ENCODE results near the gene RPL23.
"Not testable (repeated sequence)": the region's sequence is repeated elsewhere in the genome, so short reads cannot be mapped to it uniquely, and the experiment has no call there.

RPL23 gene

GRCh38 chr17:38867179-38867967 lies 13.9 kb upstream of the RPL23 start:
- peak; percentile 72 for DNase-seq (ENCODE audit: low read depth)

- no peak for DNase-seq (ENCODE audit: low read depth)
Measured at GRCh38 chr17:38864636-38865398, 11.3 kb upstream of the RPL23 start.

DNA sequence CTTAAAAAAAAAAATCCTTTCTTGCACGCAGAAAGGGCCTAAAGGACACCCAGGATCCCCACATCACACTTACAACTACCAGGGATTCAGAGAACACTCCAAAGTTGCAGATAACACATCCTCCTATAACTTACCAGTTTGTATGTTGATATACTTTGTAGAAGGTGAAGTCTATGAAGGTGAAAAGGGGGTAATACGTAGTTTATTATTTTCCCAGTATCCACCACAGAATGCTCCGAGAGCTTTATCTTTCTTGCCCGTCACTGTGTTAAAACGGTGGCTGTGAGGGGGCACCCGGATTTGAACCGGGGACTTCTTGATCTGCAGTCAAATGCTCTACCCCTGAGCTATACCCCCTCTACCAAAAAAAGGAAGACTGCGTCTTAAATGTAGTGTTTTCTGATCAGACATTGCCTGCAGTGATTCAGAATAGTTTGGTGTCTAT lies 7.9 kb upstream of the RPL23 start:
- no peak for DNase-seq (ENCODE audit: low read depth)

DNA sequence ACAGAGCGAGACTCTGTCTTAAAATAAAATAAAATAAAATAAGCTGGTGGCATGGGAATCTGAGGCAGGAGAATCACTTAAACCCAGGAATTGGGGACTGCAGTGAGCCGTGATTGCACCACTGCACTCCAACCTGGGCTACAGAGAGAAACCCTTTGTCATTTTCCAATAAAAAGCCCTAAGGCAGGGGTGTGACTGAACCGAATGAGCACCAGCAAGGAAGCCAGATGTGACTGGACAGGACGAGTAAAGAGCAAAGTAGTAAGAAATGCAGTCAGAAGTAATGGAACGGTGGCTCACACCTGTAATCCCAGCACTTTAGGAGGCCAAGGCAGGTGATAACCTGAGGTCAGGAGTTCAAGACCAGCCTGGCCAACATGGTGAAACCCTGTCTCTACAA lies 3.8 kb upstream of the RPL23 start:
- no peak for DNase-seq (ENCODE audit: low read depth)

- not testable (repeated sequence) for DNase-seq (ENCODE audit: low read depth)
Measured at GRCh38 chr17:38855101-38855714, 1.7 kb upstream of the RPL23 start.

- no peak for DNase-seq (ENCODE audit: low read depth)
Measured at GRCh38 chr17:38852771-38853291, 690 bp downstream of the RPL23 start.

DNA sequence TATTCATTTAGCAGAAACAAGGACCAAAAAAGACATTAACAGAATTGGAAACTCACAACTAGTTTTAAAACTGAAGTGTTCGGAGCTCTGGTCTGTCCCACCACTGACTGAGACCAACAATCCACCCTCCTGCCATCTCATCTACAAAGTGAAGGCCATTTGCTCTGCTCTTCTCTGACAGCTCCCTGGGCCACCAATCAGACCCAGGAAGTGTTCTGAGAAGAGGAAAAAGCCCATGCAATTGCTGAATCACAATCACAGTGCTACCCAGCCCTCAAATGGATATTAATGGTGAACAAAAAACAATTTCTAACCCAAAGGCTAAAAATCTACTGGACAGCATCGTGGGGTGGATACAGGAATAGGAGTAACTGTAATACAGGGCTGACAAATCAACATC lies 2.1 kb downstream of the RPL23 start:
- no peak for DNase-seq (ENCODE audit: low read depth)

GRCh38 chr17:38850374-38850773 lies 3.1 kb downstream of the RPL23 start:
- DNase-seq (ENCODE audit: low read depth), result no peak

GRCh38 chr17:38848939-38849605 lies 4.4 kb downstream of the RPL23 start:
- no peak for DNase-seq (ENCODE audit: low read depth)

DNA sequence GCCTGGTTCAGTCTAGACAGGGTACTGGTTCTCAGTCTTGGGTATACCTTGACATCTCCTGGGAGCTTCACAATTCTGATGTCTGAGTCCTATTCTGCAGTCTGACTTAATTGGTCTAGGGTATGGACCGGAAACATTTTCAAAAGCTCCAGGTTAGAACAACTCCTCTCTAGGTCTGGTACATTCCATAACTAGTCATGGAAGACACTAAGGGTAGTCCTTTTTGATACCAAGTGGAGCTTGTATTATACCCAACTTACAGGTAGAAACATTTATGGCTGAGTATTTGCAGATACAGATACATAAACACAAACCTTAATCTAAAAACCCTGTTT lies 5.0 kb downstream of the RPL23 start:
- DNase-seq (ENCODE audit: low read depth), result no peak

- no peak for DNase-seq (ENCODE audit: low read depth)
Measured at GRCh38 chr17:38844261-38844757, 9.2 kb downstream of the RPL23 start.

DNA sequence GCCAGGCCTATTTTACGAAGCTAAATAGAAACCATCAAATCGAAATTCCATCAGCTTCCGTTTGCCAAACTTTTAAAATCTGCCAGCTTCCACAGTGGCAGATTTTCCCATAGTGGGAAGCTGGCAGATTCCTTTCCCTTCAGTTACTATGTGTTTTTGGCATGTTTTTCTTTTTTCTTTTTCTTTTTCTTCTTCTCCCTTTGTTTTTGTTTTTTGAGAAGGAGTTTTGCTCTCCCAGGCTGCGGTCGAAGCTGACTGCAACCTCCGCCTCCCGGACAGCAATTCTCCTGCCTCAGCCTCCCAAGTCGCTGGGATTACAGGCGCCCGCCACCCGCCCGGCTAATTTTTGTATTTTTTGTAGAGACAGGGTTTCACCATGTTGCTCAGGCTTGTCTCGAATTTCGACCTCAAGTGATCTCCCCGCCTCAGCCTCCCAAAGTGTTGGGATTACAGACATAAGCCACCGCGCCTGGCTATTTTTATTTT lies 27.7 kb downstream of the RPL23 start:
- DNase-seq (ENCODE audit: low read depth), result no peak

- DNase-seq (ENCODE audit: low read depth), result peak; percentile 95
Measured at GRCh38 chr17:38824899-38825761, 28.4 kb downstream of the RPL23 start, which contains the start of gene CWC25. Gene CWC25 (minus strand): TSS chr17:38825321. CDS start chr17:38825183, 138 bp downstream.

DNA sequence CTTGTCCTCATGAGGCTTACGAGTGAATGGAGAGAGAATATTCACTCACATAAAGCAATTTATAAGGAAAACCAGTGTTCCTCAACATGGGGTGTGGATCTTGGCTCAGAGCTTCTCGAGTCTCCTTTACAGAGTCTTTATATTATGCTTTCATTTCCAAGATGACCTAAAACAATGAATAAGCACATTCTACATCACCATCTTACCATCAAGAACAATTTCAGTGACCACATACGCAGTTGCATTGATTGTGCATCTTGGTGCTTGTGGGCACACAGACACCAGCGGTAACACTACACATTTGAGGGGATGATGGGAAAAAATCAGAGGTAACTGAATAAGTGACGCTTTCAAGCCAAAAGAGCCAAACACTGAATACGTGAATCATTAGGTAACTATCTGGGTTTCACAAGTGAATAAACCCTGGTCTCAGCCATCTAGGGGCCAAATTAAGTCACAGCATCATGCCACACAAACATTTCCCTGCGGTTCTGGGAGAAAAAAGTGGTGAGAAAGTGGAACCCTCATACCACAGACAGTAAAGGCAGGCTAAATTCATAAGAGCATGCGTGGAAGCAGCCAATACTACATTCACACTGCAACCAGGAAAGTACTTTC lies 37.8 kb downstream of the RPL23 start:
- peak; percentile 27 for DNase-seq (ENCODE audit: low read depth)

GRCh38 chr17:38809828-38810227 lies 43.7 kb downstream of the RPL23 start:
- DNase-seq (ENCODE audit: low read depth), result no peak

- DNase-seq (ENCODE audit: low read depth), result no peak
Measured at GRCh38 chr17:38800237-38800760, 53.2 kb downstream of the RPL23 start.

- DNase-seq (ENCODE audit: low read depth), result peak; percentile 84
Measured at GRCh38 chr17:38799501-38800236, 53.9 kb downstream of the RPL23 start, which contains the start of gene PIP4K2B. Gene PIP4K2B (minus strand): TSS chr17:38799556. CDS start chr17:38799424, 132 bp downstream.

DNA sequence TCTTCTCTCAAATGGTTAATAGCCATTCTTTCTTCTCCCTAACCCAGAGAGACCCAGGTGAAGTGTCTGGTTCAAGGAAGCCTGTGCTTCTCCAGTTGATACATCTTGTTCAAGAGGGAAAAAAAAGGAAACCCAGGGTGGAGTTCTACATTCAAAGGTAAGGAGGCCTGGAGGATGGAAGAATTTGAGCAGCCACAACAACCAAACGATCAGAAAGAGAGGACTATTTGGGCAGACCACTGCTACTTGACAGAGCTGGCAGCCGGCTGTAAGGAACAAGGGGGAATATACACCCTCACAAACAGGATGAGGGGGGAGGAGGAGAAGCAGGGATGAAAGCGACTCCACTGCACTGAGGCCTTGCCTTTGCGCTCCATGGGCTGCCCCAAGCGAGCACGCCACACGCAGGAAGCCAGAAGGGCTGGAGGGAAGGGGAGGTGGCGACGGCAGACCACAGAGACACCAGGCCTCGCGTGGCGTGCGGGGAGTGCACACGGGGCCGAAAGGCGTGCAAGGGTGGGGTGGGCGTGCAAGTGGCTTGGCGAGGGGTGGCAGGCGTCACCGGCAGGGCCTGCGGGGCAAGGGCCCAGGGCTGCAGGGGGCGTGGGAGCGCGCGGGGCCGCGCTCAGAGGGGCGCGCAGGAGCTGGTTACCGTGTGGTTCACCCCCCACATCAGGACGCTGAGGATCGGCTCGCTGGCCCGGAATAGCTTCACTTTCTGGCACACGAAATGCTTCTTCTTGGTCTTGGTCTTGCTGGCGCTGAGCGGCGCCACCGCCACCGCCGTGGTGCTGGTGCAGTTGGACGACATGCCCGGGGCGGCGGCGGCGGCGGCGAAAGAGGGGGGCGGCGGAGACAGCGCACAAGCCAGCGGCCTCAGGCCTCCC lies 54.7 kb downstream of the RPL23 start:
- peak; percentile 28 for DNase-seq (ENCODE audit: low read depth)
